GM13977 (cell line): Measurements from ENCODE around the gene MBD4.

ENCODE experiments used
- DNase-seq: peaks from one replicate; pipeline ENCODE4 v3.0.0; 2012; ENCODE audit warnings: low spot score
- in situ Hi-C: fragments of 300-500 bp; cut with MboI; formaldehyde crosslinking; loops from one replicate; pipeline ENCODE4 v1.12.0; 2022; ENCODE audit warnings: low sequenced_read_pairs, low pct_unique_long_range_greater_than_20kb, mixed read lengths, inconsistent platforms; ENCODE audit not compliant: unreplicated experiment
- TF ChIP-seq, protein P1 (sequence below): IDR thresholded peaks from 2 replicates; pipeline ENCODE4 v1.5.1; 2012; ENCODE audit warnings: mild to moderate bottlenecking, control low read depth; ENCODE audit not compliant: insufficient read depth; ENCODE audit errors: extremely low read depth, missing control alignments

Gene MBD4

GRCh38 chr3:129449279-129450115 lies 9.7 kb upstream of the MBD4 start:
- in situ Hi-C loops = no loop called here
- DNase-seq = no peak
- TF ChIP-seq, protein P1, sequence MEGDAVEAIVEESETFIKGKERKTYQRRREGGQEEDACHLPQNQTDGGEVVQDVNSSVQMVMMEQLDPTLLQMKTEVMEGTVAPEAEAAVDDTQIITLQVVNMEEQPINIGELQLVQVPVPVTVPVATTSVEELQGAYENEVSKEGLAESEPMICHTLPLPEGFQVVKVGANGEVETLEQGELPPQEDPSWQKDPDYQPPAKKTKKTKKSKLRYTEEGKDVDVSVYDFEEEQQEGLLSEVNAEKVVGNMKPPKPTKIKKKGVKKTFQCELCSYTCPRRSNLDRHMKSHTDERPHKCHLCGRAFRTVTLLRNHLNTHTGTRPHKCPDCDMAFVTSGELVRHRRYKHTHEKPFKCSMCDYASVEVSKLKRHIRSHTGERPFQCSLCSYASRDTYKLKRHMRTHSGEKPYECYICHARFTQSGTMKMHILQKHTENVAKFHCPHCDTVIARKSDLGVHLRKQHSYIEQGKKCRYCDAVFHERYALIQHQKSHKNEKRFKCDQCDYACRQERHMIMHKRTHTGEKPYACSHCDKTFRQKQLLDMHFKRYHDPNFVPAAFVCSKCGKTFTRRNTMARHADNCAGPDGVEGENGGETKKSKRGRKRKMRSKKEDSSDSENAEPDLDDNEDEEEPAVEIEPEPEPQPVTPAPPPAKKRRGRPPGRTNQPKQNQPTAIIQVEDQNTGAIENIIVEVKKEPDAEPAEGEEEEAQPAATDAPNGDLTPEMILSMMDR = no peak

DNA sequence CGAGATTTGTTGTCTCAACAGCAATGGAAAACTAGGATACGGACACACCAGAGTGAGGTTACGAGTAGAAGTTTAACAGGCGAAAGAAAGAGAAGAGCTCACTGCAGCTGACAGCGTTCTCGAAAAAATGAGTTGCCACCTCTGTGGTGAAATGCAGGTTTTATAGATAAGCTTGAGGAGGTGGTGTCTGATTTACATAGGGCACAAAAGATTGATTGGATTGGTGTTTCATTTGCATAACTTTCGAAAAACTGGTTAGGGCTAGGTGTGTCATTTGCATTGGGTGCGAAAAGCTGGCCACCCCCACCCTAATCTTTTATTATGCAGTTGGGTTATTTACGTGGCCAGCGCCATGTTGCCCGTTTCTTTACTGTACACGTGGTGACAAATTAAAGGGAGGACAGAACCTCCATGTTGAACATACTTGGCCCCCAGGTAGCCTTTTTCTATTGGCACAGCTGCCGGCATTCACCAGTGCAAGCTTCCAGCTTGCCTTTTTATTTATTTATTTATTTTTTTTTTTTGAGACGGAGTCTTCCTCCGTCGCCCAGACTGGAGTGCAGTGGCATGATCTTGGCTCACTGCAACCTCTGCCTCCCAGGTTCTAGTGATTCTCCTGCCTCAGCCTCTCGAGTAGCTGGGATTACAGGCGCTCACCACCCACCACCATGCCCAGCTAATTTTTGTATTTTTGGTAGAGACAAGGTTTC lies 8.6 kb upstream of the MBD4 start:
- DNase-seq = no peak
- TF ChIP-seq, protein P1 = no peak
- in situ Hi-C loops = no loop called here

GRCh38 chr3:129446926-129447325 lies 7.2 kb upstream of the MBD4 start:
- in situ Hi-C loops = no loop called here
- DNase-seq = no peak
- TF ChIP-seq, protein P1 = no peak

DNA sequence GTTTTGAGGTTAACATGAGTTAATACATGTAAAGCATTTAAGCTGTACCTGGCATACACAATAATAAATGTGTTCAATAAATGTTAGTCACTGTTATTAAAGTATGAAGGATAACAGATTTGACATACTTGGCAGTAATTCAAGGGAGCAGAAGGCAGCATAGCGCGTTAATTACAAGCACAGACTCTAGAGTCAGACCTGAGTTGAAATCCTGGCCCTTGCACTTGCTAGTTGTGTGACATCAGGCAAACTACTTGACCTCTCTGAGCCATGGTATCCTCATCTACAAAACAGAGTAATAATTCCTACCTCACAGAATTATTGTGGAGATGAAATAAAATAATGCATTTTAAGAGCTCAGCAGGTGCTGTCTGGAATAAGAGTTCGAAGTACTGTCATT lies 5.7 kb upstream of the MBD4 start:
- TF ChIP-seq, protein P1 = no peak
- in situ Hi-C loops = no loop called here
- DNase-seq = no peak

DNA sequence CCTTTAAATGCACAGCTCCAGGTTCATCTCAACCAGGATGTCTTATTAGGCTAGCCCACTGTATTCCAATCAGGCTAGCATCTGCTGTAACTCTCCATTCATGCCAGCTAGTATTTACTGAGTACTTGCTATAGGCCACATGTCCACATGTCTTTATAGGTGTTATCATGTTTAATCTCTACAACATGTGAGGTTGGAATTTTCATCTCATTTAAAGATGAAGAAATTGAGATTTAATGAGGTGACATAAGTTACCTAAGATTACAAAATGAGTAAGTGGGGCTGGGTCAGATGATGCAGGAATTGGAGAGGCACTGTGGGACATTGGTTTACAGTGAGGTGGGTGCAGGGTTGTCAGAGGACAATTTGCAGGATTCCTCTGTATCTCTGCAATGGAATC lies 3.2 kb upstream of the MBD4 start:
- in situ Hi-C loops = no loop called here
- TF ChIP-seq, protein P1 = no peak
- no peak for DNase-seq

DNA sequence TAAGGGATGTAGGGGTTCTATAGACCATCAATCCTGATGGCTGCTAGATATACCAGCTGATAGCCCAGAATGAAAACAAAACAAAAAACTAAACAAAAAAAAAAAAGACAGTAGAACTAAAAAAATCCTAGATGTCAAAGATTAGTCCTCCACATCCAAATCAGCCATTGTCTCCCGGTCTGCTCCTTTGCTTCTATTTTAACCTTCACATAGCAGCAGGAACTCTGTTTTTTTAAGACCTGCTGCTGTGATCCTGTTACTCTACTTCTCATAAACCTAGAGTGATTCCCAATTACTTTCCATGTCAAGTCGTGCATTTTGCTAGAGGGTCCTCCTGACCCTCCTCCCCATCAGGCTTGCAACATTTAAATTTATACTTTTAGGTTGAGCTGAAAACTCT lies 2.7 kb upstream of the MBD4 start:
- in situ Hi-C loops = no loop called here
- TF ChIP-seq, protein P1 = no peak
- DNase-seq = no peak
